ENCODE measurements around the gene AATK. TPM values are rescaled to one million over a fixed set of nuclear protein-coding genes. Genes with fewer than 3 reads are reported as not detected.

The AATK gene
- total and polyA plus RNA-seq, 11 donors: 1.3 to 12.0 (median 9.3) TPM

- peak in 1 of 5 donors; percentile 9 for DNase-seq
- WGBS, 4 donors: 90 to 95% (median 95%) methylated on average over 8 to 15 of the region's 15 CpGs
- no peak for ATAC-seq
Measured at GRCh38 chr17:81163703-81164370, 2.2 kb downstream of the AATK start.

DNA sequence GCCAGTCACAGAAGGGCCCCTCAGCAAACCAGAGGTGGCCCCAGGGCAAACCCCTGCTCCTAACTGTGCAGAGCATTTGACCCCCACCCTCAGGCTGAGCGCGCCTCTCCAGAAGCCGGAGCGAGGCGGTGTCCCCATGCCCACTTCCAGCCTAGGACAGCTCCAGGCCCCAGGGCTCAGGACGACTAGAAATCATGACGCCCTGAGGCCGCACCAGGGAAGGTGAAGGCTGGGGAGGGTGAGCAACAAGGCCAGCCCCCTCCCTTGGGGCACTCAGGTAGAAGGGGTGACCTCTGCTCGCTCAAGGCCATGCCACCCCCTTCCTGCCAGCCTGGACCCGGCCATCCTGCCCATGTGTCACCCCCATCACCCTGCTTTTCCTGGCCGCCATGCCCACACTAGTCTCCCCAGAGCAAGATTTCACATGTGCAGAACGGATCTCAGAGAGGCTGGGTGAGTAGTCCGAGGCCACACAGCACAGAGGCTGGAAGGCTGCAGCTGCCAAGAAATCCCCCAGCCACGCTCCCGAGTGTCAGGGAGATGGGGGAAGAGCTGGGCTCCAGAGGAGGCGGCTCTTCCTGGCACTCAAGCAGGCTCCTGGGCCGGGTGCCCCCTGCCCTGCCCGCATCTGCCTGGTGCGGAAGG lies 2.8 kb downstream of the AATK start:
- DNase-seq: peak in 2 of 5 donors; percentile 7 to 21
- peaks cover 0 to 31% (median 4%) of the 10 kb centered on the region in 9 donors for H3K27me3 ChIP-seq
- H3K27ac ChIP-seq: no peak overlapping the region
- H3K4me3 ChIP-seq: no peak overlapping the region
- H3K36me3 ChIP-seq: no peaks in the 10 kb centered on the region
- H3K4me1 ChIP-seq: peaks cover 0 to 24% (median 4%) of the 10 kb centered on the region in 12 donors
- no peak for ATAC-seq
- no peak for TF ChIP-seq POLR2A (IDR thresholded peaks at IDR 0.05)
- no peak for TF ChIP-seq CTCF (IDR thresholded peaks at IDR 0.05)
- H3K9me3 ChIP-seq: no peaks in the 10 kb centered on the region
- WGBS, 4 donors: 87 to 91% (median 90%) methylated on average over 11 to 19 of the region's 19 CpGs
- intact Hi-C loops (cut with DNase I): no loop called here

More at GRCh38 chr17:81163703-81164370, 2.2 kb downstream of the AATK start:
- Histone ChIP-seq H3K9me3 (no peaks in the 10 kb centered on the region), H3K4me1 (peaks cover 0 to 24% (median 4%) of the 10 kb centered on the region in 12 donors), H3K27ac (no peak overlapping the region), H3K36me3 (no peaks in the 10 kb centered on the region), H3K4me3 (no peak overlapping the region), H3K27me3 (peaks cover 0 to 31% (median 4%) of the 10 kb centered on the region in 9 donors)
- TF ChIP-seq CTCF (IDR thresholded peaks at IDR 0.05) (no peak), POLR2A (IDR thresholded peaks at IDR 0.05) (no peak)
- intact Hi-C loops (cut with DNase I): no loop called here

DNA sequence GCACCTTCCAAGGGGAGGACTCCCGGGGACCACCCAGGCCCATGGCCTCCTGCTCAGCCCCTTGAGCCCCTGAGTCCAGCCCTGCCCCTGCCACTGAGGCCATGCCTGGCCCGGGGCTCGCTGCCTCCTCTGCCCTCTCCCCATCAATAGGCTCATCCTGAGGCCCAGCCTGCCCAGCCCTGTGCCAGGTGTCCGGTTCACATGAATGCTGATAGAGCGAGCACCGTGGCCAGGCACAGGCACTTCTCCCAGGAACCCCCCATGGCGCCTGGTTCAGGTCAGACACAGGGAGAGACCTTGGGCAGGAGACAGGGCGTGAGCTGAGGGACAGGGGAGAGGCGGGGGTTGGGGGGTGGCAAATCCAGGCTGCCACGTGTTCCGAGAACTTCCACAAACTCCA lies 3.5 kb downstream of the AATK start:
- Histone ChIP-seq H3K36me3 (no peaks in the 10 kb centered on the region), H3K27me3 (peaks cover 0 to 27% (median 4%) of the 10 kb centered on the region in 9 donors), H3K4me3 (no peak overlapping the region), H3K4me1 (peaks cover 0 to 24% (median 4%) of the 10 kb centered on the region in 12 donors), H3K9me3 (no peaks in the 10 kb centered on the region), H3K27ac (no peak overlapping the region)
- 90 to 94% (median 91%) methylated on average over 4 to 11 of the region's 11 CpGs for WGBS, 4 donors
- TF ChIP-seq POLR2A (IDR thresholded peaks at IDR 0.05): no peak
- TF ChIP-seq CTCF (IDR thresholded peaks at IDR 0.05): no peak
- ATAC-seq (no peak), DNase-seq (no peak)
- intact Hi-C loops (cut with DNase I): no loop called here

DNA sequence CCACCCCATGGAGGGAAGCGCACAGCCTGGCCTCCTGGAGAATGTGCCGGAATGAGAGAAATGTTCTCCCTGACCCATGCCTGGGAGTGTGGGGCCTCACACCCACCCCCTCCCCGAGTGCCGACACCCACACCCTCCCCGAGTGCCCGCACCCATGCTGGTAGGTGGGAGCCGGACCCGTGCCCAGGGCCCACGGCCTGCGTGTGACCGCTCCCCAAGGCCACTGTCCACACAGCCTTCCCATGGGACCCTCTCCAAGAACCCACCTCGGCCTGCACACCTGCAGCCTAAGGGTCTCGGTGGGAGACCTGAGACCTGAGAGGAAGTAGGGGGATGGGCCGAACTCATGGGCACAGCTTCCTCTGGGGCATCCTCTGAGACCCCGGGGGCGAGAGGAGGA lies 4.0 kb downstream of the AATK start:
- ATAC-seq (no peak), DNase-seq (no peak)
- TF ChIP-seq CTCF (IDR thresholded peaks at IDR 0.05) (no peak), POLR2A (IDR thresholded peaks at IDR 0.05) (no peak)
- H3K27ac ChIP-seq: no peak overlapping the region
- peaks cover 0 to 24% (median 4%) of the 10 kb centered on the region in 12 donors for H3K4me1 ChIP-seq
- 86 to 92% (median 89%) methylated on average over 6 to 16 of the region's 16 CpGs for WGBS, 4 donors
- H3K36me3 ChIP-seq: no peaks in the 10 kb centered on the region
- peaks cover 0 to 22% (median 4%) of the 10 kb centered on the region in 9 donors for H3K27me3 ChIP-seq
- intact Hi-C loops (cut with DNase I): no loop called here
- H3K4me3 ChIP-seq: no peak overlapping the region
- no peaks in the 10 kb centered on the region for H3K9me3 ChIP-seq
